NCI-H2107 (cell line): ENCODE measurements around the gene PBRM1.

ENCODE experiments used
- DNase-seq: peaks from one replicate; lab custom pipeline; 2025; lab: John Stamatoyannopoulos, UW

The PBRM1 gene

GRCh38 chr3:52509753-52510328 is 175.9 kb downstream of the PBRM1 start:
- DNase-seq, result no peak

GRCh38 chr3:52507359-52507758 is 178.4 kb downstream of the PBRM1 start:
- DNase-seq, result no peak

GRCh38 chr3:52506266-52506966 is 179.3 kb downstream of the PBRM1 start:
- DNase-seq, result no peak

- no peak for DNase-seq
Observed at GRCh38 chr3:52504977-52505376, 180.7 kb downstream of the PBRM1 start.

GRCh38 chr3:52503788-52504424 is 181.8 kb downstream of the PBRM1 start:
- no peak for DNase-seq

- no peak for DNase-seq
Observed at GRCh38 chr3:52502808-52503350, 182.8 kb downstream of the PBRM1 start.

- no peak for DNase-seq
Observed at GRCh38 chr3:52502001-52502400, 183.7 kb downstream of the PBRM1 start.

GRCh38 chr3:52501046-52501445 is 184.7 kb downstream of the PBRM1 start:
- DNase-seq, result no peak

- DNase-seq, result no peak
Observed at GRCh38 chr3:52498137-52499054, 187.3 kb downstream of the PBRM1 start.

- DNase-seq, result no peak
Observed at GRCh38 chr3:52495777-52496602, 189.7 kb downstream of the PBRM1 start.
